Measurements from ENCODE around the gene RXRB. TPM values are rescaled to one million over a fixed set of nuclear protein-coding genes. Genes with fewer than 3 reads are reported as not detected.

Gene RXRB
- total and polyA plus RNA-seq, 2 of the 13 experiments (the other 11 are each of a cell fraction or from before 2014, with no cell fraction given): 26.7 to 55.7 TPM

- TF ChIP-seq ETV5 (CRISPR knock-in tag; IDR thresholded peaks at IDR 0.05; ENCODE audit: borderline replicate concordance) (no peak), ZBTB43 (CRISPR knock-in tag; conservative IDR thresholded peaks at IDR 0.05) (no peak; the same call in 1 of the 2 replicates), ZSCAN21 (CRISPR knock-in tag; IDR thresholded peaks at IDR 0.05; ENCODE audit: borderline replicate concordance) (peak; percentile 23; the same call in 1 of the 2 replicates), ZBTB7A (CRISPR knock-in tag; IDR thresholded peaks at IDR 0.05) (0 out of 2 replicates have a peak, but pooled peaks have one; percentile 13), ZNF598 (CRISPR knock-in tag; IDR thresholded peaks at IDR 0.05; ENCODE audit: borderline replicate concordance) (no peak; the same call in 1 of the 2 replicates), ZNF407 (CRISPR knock-in tag; IDR thresholded peaks at IDR 0.05; ENCODE audit: not compliant biosample characterization) (peak; percentile 84), CEBPB (IDR thresholded peaks at IDR 0.05; ENCODE audit: borderline replicate concordance, low read depth, low read length) (no peak), CHD4 (IDR thresholded peaks at IDR 0.05; ENCODE audit: borderline replicate concordance, low read length) (no peak), KLF12 (CRISPR knock-in tag; IDR thresholded peaks at IDR 0.05; ENCODE audit: borderline replicate concordance) (0 out of 2 replicates have a peak, but pooled peaks have one; percentile 42), KDM2A (CRISPR knock-in tag; IDR thresholded peaks at IDR 0.05; ENCODE audit: borderline replicate concordance, low read depth) (peak; percentile 98), PAF1 (CRISPR knock-in tag; IDR thresholded peaks at IDR 0.05) (no peak), TARDBP (CRISPR knock-in tag; IDR thresholded peaks at IDR 0.05) (peak; percentile 30; the same call in 1 of the 2 replicates), ZBTB38 (CRISPR knock-in tag; IDR thresholded peaks at IDR 0.05) (no peak), AKAP8 (CRISPR knock-in tag; IDR thresholded peaks at IDR 0.05) (0 out of 2 replicates have a peak, but pooled peaks have one; percentile 69), SRF (IDR thresholded peaks at IDR 0.05; ENCODE audit: low read depth, low read length) (no peak), MYNN (CRISPR knock-in tag; IDR thresholded peaks at IDR 0.05; ENCODE audit: low read depth) (no peak), ZNF547 (CRISPR knock-in tag; IDR thresholded peaks at IDR 0.05) (peak; percentile 51; the same call in 1 of the 2 replicates), BORCS8-MEF2B (CRISPR knock-in tag; IDR thresholded peaks at IDR 0.05) (no peak), SCMH1 (CRISPR knock-in tag; IDR thresholded peaks at IDR 0.05; ENCODE audit: borderline replicate concordance) (no peak)
These were observed 12.9 kb upstream of the RXRB start (continued) for GRCh38 chr6:33213166-33213988.
